ENCODE results near the gene CCNE1. TPM values are rescaled to one million over a fixed set of nuclear protein-coding genes. Genes with fewer than 3 reads are reported as not detected.

CCNE1 gene
- total and polyA plus RNA-seq, 10 of the 15 experiments (the other 5 are each of a cell fraction or from before 2014, with no cell fraction given) = 6.3 to 44.2 (median 35.8) TPM

- no peak for TF ChIP-seq FOXM1 (IDR thresholded peaks at IDR 0.05; ENCODE audit: low read depth, low read length)
- no peak for TF ChIP-seq STAT1 (conservative IDR thresholded peaks at IDR 0.05)
- no peak for TF ChIP-seq JUNB (IDR thresholded peaks at IDR 0.05)
- no peak for TF ChIP-seq SPI1 (IDR thresholded peaks at IDR 0.05; ENCODE audit: borderline replicate concordance, insufficient read depth, low read depth, low read length)
Observed at GRCh38 chr19:29843180-29844051, 31.6 kb downstream of the CCNE1 start (continued).

DNA sequence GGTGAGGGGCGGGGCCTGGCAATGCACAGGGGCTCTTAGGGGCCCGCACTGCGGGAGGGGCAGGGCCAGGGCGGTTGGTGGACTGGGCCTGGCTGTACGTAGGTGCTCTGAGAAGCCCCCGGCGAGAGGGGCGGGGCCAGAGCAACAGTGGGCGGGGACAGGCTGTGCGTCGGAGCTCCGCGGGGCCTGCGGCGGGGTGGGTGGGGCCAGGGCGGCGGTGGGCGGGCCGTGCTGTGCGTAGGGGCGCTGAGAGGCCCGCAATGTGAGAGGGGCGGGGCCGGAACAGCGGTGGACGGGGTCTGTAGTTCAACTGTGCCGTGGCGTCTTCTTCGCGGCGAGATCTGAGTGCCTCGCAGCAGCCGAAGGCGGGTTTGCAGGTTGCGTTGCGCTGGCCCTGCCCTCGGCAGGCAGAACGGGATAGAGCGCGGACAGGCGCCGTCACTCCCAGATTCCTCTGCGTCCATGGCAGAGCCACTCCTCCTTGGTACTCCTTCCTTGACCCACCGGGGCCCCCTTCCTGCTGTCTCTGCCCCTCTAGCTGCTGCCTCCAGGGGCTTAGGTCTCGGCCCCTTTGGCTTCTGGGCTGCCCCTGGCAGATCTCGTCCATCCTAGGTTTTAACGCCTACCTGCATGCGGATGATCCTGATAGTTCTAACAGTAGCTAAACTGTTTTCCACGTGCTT is 33.2 kb downstream of the CCNE1 start:
- Histone ChIP-seq H3K4me3 (peak overlapping the region; percentile 90), H3K9me3 (replicated peaks; ENCODE audit: control insufficient read depth, insufficient read depth, low read length) (no peaks in the 10 kb centered on the region), H4K20me1 (ENCODE audit: control insufficient read depth, insufficient read depth) (no peaks in the 10 kb centered on the region), H3K27me3 (replicated peaks in 1 of 2; ENCODE audit: control insufficient read depth in 2 of 2, insufficient read depth in 2 of 2, low read length in 1 of 2) (no peaks in the 10 kb centered on the region; a peak in 1 of 4 replicates), H3K36me3 (ENCODE audit: control insufficient read depth in 2 of 2, insufficient read depth in 2 of 2, low read length in 1 of 2) (no peaks in the 10 kb centered on the region), H3K79me2 (ENCODE audit: control insufficient read depth, insufficient read depth, low read length) (no peaks in the 10 kb centered on the region), H3K4me1 (ENCODE audit: control insufficient read depth, insufficient read depth, low read length) (peaks cover 21% of the 10 kb centered on the region), H3K27ac (ENCODE audit: control insufficient read depth, insufficient read depth) (peak overlapping the region; percentile 59), H3K4me2 (ENCODE audit: control insufficient read depth, insufficient read depth) (peak overlapping the region; percentile 95), H3K9ac (ENCODE audit: control insufficient read depth, insufficient read depth, low read length) (peak overlapping the region; percentile 63), H2AFZ (ENCODE audit: control insufficient read depth, low read depth, low read length) (peak overlapping the region; percentile 91)
- BruUV-seq (replicated peaks) = no TSS peak
- 0% methylated on average over 24 of the region's 49 CpGs for WGBS (ENCODE audit: insufficient coverage, insufficient replicate concordance, low lambda C conversion rate, missing lambda C conversion rate)
- ChIA-PET RAD21 (ENCODE audit: unreplicated experiment) (interaction anchor here (0.6 to 2.0 kb wide), 13 partner anchors 9 to 402 kb away, joined by 3 to 10 read pairs (median 3); partner anchors contain the start of genes C19orf12 and PLEKHF1), SMC1A (ENCODE audit: uncharacterized antibody, unreplicated experiment) (interaction anchor here (0.8 to 1.9 kb wide), 4 partner anchors 8 to 31 kb away, joined by 3 to 6 read pairs (median 4); no protein-coding TSS in a partner anchor), CTCF (interaction anchor here (0.6 to 1.8 kb wide), 12 partner anchors 7 to 805 kb away, joined by 3 to 11 read pairs (median 4); partner anchors contain the start of gene POP4), POLR2A (interaction anchor here (0.6 to 1.0 kb wide), 3 partner anchors 9 to 230 kb away, joined by 3 to 6 read pairs (median 4); no protein-coding TSS in a partner anchor)
- peak; percentile 93 for ATAC-seq
- intact Hi-C loops (cut with micrococcal nuclease; ENCODE audit: unreplicated experiment) = loop anchor here (10.0 kb wide), 1 partner anchor 240 kb away; the partner anchor contains the start of gene POP4
- peak; percentile 89 for FAIRE-seq
- peak; percentile 59 for DNase-seq (ENCODE audit: low read depth, low spot score)
- in situ Hi-C loops (cut with MboI) = no loop called here
- TF ChIP-seq TAF1 (IDR thresholded peaks at IDR 0.05; ENCODE audit: borderline replicate concordance, low read depth, low read length) = no peak
- TF ChIP-seq, protein P1, sequence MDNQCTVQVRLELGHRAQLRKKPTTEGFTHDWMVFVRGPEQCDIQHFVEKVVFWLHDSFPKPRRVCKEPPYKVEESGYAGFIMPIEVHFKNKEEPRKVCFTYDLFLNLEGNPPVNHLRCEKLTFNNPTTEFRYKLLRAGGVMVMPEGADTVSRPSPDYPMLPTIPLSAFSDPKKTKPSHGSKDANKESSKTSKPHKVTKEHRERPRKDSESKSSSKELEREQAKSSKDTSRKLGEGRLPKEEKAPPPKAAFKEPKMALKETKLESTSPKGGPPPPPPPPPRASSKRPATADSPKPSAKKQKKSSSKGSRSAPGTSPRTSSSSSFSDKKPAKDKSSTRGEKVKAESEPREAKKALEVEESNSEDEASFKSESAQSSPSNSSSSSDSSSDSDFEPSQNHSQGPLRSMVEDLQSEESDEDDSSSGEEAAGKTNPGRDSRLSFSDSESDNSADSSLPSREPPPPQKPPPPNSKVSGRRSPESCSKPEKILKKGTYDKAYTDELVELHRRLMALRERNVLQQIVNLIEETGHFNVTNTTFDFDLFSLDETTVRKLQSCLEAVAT (IDR thresholded peaks at IDR 0.05) = no peak
- TF ChIP-seq, protein P2, sequence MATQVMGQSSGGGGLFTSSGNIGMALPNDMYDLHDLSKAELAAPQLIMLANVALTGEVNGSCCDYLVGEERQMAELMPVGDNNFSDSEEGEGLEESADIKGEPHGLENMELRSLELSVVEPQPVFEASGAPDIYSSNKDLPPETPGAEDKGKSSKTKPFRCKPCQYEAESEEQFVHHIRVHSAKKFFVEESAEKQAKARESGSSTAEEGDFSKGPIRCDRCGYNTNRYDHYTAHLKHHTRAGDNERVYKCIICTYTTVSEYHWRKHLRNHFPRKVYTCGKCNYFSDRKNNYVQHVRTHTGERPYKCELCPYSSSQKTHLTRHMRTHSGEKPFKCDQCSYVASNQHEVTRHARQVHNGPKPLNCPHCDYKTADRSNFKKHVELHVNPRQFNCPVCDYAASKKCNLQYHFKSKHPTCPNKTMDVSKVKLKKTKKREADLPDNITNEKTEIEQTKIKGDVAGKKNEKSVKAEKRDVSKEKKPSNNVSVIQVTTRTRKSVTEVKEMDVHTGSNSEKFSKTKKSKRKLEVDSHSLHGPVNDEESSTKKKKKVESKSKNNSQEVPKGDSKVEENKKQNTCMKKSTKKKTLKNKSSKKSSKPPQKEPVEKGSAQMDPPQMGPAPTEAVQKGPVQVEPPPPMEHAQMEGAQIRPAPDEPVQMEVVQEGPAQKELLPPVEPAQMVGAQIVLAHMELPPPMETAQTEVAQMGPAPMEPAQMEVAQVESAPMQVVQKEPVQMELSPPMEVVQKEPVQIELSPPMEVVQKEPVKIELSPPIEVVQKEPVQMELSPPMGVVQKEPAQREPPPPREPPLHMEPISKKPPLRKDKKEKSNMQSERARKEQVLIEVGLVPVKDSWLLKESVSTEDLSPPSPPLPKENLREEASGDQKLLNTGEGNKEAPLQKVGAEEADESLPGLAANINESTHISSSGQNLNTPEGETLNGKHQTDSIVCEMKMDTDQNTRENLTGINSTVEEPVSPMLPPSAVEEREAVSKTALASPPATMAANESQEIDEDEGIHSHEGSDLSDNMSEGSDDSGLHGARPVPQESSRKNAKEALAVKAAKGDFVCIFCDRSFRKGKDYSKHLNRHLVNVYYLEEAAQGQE (IDR thresholded peaks at IDR 0.05; ENCODE audit: low read depth, low read length) = no peak
- TF ChIP-seq, protein P3, sequence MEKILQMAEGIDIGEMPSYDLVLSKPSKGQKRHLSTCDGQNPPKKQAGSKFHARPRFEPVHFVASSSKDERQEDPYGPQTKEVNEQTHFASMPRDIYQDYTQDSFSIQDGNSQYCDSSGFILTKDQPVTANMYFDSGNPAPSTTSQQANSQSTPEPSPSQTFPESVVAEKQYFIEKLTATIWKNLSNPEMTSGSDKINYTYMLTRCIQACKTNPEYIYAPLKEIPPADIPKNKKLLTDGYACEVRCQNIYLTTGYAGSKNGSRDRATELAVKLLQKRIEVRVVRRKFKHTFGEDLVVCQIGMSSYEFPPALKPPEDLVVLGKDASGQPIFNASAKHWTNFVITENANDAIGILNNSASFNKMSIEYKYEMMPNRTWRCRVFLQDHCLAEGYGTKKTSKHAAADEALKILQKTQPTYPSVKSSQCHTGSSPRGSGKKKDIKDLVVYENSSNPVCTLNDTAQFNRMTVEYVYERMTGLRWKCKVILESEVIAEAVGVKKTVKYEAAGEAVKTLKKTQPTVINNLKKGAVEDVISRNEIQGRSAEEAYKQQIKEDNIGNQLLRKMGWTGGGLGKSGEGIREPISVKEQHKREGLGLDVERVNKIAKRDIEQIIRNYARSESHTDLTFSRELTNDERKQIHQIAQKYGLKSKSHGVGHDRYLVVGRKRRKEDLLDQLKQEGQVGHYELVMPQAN (conservative IDR thresholded peaks at IDR 0.05) = peak; percentile 46; the same call in 1 of the 2 replicates
